ENCODE results near the gene P2RY8.
"Not testable (repeated sequence)": the region's sequence is repeated elsewhere in the genome, so short reads cannot be mapped to it uniquely, and the experiment has no call there.

The P2RY8 gene

GRCh38 chrX:1546691-1547251 is 9.8 kb upstream of the P2RY8 start:
- H3K4me3 ChIP-seq (ENCODE audit: insufficient read depth in 1 of 2, low read depth in 1 of 2, low read length in 2 of 2), result no peak overlapping the region
- H3K9me3 ChIP-seq (ENCODE audit: control insufficient read depth, low read length), result peaks cover 4% of the 10 kb centered on the region
- no peak overlapping the region for H3K4ac ChIP-seq (ENCODE audit: low read depth in 1 of 2, low read length in 2 of 2)
- no peaks in the 10 kb centered on the region for H3K79me1 ChIP-seq (replicated peaks; ENCODE audit: low read length, poor library complexity, severe bottlenecking)
- H2AFZ ChIP-seq (ENCODE audit: low read depth, low read length), result no peak overlapping the region
- DNase-seq, result no peak
- H3K4me1 ChIP-seq (ENCODE audit: control insufficient read depth, insufficient read depth, low read depth, low read length), result no peaks in the 10 kb centered on the region
- H3K9ac ChIP-seq (ENCODE audit: low read length), result no peak overlapping the region
- no peak overlapping the region for H3K18ac ChIP-seq (ENCODE audit: low read depth in 1 of 2, low read length in 2 of 2)
- no peak overlapping the region for H2BK120ac ChIP-seq (ENCODE audit: low read depth, low read length)
- no peak overlapping the region for H3K14ac ChIP-seq (ENCODE audit: low read length in 2 of 2)
- H3K27ac ChIP-seq (ENCODE audit: low read length, poor library complexity, severe bottlenecking), result no peak overlapping the region
- no peak overlapping the region for H2BK12ac ChIP-seq (ENCODE audit: low read length in 2 of 2)
- no peaks in the 10 kb centered on the region for H3K36me3 ChIP-seq (ENCODE audit: control insufficient read depth in 1 of 2, insufficient read depth in 2 of 2, low read depth in 1 of 2, low read length in 2 of 2)
- H2BK15ac ChIP-seq (ENCODE audit: low read depth, poor library complexity, severe bottlenecking), result no peak overlapping the region
- H4K91ac ChIP-seq (ENCODE audit: low read length), result no peak overlapping the region
- H2AK5ac ChIP-seq (ENCODE audit: low read length, severe bottlenecking), result no peak overlapping the region
- no peak overlapping the region for H3K4me2 ChIP-seq (ENCODE audit: low read length, poor library complexity, severe bottlenecking)
- H2BK5ac ChIP-seq (ENCODE audit: low read depth, low read length, poor library complexity, severe bottlenecking), result no peak overlapping the region
- H3K27me3 ChIP-seq (ENCODE audit: control insufficient read depth in 1 of 2, insufficient read depth in 1 of 2, low read length in 2 of 2), result no peaks in the 10 kb centered on the region
- no peak overlapping the region for H3K23ac ChIP-seq (ENCODE audit: low read length in 2 of 2)
- H4K8ac ChIP-seq (ENCODE audit: low read length), result no peak overlapping the region
- 67% methylated on average over 18 of the region's 18 CpGs for WGBS

DNA sequence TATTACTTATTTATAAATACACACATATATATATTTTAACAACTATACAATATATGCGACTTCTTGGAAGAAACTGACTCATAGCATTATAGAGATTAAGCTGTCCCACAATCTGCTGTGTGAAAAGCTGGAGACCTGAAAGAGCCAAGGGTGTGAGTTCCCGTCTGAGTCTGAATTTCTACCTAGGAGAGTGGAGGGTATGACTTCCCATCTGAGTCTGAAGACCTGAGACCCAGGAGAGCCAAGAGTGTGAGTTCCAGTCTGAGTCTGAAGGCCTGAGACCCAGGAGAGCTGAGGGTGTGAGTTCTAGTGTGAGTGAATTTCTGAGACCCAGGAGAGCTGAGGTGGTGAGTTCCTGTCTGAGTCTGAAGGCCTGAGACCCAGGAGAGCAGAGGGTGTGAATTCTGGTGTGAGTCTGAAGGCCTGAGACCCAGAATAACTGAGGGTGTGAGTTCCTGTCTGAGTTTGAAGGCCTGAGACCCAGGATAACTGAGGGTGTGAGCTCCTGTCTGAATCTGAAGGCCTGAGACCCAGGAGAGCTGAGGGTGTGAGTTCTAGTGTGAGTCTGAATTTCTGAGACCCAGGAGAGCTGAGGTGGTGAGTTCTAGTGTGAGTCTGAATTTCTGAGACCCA is 8.9 kb upstream of the P2RY8 start:
- 86% methylated on average over 2 of the region's 2 CpGs for WGBS

GRCh38 chrX:1542994-1543725 is 6.2 kb upstream of the P2RY8 start:
- 91% methylated on average over 19 of the region's 22 CpGs for WGBS
- H3K4me1 ChIP-seq (ENCODE audit: control insufficient read depth, insufficient read depth, low read depth, low read length), result no peaks in the 10 kb centered on the region
- no peak overlapping the region for H3K23ac ChIP-seq (ENCODE audit: low read length in 2 of 2)
- no peak overlapping the region for H2AFZ ChIP-seq (ENCODE audit: low read depth, low read length)
- H3K79me1 ChIP-seq (replicated peaks; ENCODE audit: low read length, poor library complexity, severe bottlenecking), result no peaks in the 10 kb centered on the region
- H3K4me3 ChIP-seq (ENCODE audit: insufficient read depth in 1 of 2, low read depth in 1 of 2, low read length in 2 of 2), result no peak overlapping the region
- H2BK5ac ChIP-seq (ENCODE audit: low read depth, low read length, poor library complexity, severe bottlenecking), result no peak overlapping the region
- no peak overlapping the region for H3K14ac ChIP-seq (ENCODE audit: low read length in 2 of 2)
- H2AK5ac ChIP-seq (ENCODE audit: low read length, severe bottlenecking), result no peak overlapping the region
- no peak overlapping the region for H2BK15ac ChIP-seq (ENCODE audit: low read depth, poor library complexity, severe bottlenecking)
- DNase-seq, result no peak
- no peaks in the 10 kb centered on the region for H3K9me3 ChIP-seq (ENCODE audit: control insufficient read depth, low read length)
- no peak overlapping the region for H4K8ac ChIP-seq (ENCODE audit: low read length)
- no peaks in the 10 kb centered on the region for H3K27me3 ChIP-seq (ENCODE audit: control insufficient read depth in 1 of 2, insufficient read depth in 1 of 2, low read length in 2 of 2)
- H2BK120ac ChIP-seq (ENCODE audit: low read depth, low read length), result no peak overlapping the region
- no peak overlapping the region for H3K27ac ChIP-seq (ENCODE audit: low read length, poor library complexity, severe bottlenecking)
- no peak overlapping the region for H3K9ac ChIP-seq (ENCODE audit: low read length)
- no peak overlapping the region for H3K4me2 ChIP-seq (ENCODE audit: low read length, poor library complexity, severe bottlenecking)
- no peak overlapping the region for H3K4ac ChIP-seq (ENCODE audit: low read depth in 1 of 2, low read length in 2 of 2)
- H2BK12ac ChIP-seq (ENCODE audit: low read length in 2 of 2), result no peak overlapping the region
- no peak overlapping the region for H4K91ac ChIP-seq (ENCODE audit: low read length)
- no peaks in the 10 kb centered on the region for H3K36me3 ChIP-seq (ENCODE audit: control insufficient read depth in 1 of 2, insufficient read depth in 2 of 2, low read depth in 1 of 2, low read length in 2 of 2)
- no peak overlapping the region for H3K18ac ChIP-seq (ENCODE audit: low read depth in 1 of 2, low read length in 2 of 2)

More for the DNA sequence above, 8.9 kb upstream of the P2RY8 start:
- no peak overlapping the region for H2BK12ac ChIP-seq (ENCODE audit: low read length in 2 of 2)
- no peak overlapping the region for H2BK5ac ChIP-seq (ENCODE audit: low read depth, low read length, poor library complexity, severe bottlenecking)
- H3K9me3 ChIP-seq (ENCODE audit: control insufficient read depth, low read length), result no peaks in the 10 kb centered on the region
- no peak overlapping the region for H4K8ac ChIP-seq (ENCODE audit: low read length)
- H4K91ac ChIP-seq (ENCODE audit: low read length), result no peak overlapping the region
- no peak overlapping the region for H2BK120ac ChIP-seq (ENCODE audit: low read depth, low read length)
- no peak overlapping the region for H3K18ac ChIP-seq (ENCODE audit: low read depth in 1 of 2, low read length in 2 of 2)
- no peak overlapping the region for H3K14ac ChIP-seq (ENCODE audit: low read length in 2 of 2)
- no peak overlapping the region for H3K9ac ChIP-seq (ENCODE audit: low read length)
- no peaks in the 10 kb centered on the region for H3K27me3 ChIP-seq (ENCODE audit: control insufficient read depth in 1 of 2, insufficient read depth in 1 of 2, low read length in 2 of 2)
- no peak overlapping the region for H3K4ac ChIP-seq (ENCODE audit: low read depth in 1 of 2, low read length in 2 of 2)
- no peak overlapping the region for H3K23ac ChIP-seq (ENCODE audit: low read length in 2 of 2)
- H3K4me1 ChIP-seq (ENCODE audit: control insufficient read depth, insufficient read depth, low read depth, low read length), result no peaks in the 10 kb centered on the region
- no peak overlapping the region for H2AK5ac ChIP-seq (ENCODE audit: low read length, severe bottlenecking)
- no peak overlapping the region for H2BK15ac ChIP-seq (ENCODE audit: low read depth, poor library complexity, severe bottlenecking)
- H2AFZ ChIP-seq (ENCODE audit: low read depth, low read length), result no peak overlapping the region
- H3K36me3 ChIP-seq (ENCODE audit: control insufficient read depth in 1 of 2, insufficient read depth in 2 of 2, low read depth in 1 of 2, low read length in 2 of 2), result no peaks in the 10 kb centered on the region
- no peak overlapping the region for H3K4me2 ChIP-seq (ENCODE audit: low read length, poor library complexity, severe bottlenecking)
- no peak overlapping the region for H3K4me3 ChIP-seq (ENCODE audit: insufficient read depth in 1 of 2, low read depth in 1 of 2, low read length in 2 of 2)
- H3K27ac ChIP-seq (ENCODE audit: low read length, poor library complexity, severe bottlenecking), result no peak overlapping the region
- DNase-seq, result no peak
- H3K79me1 ChIP-seq (replicated peaks; ENCODE audit: low read length, poor library complexity, severe bottlenecking), result no peaks in the 10 kb centered on the region

GRCh38 chrX:1539146-1539545 is 2.2 kb upstream of the P2RY8 start:
- not testable (repeated sequence) for H2BK120ac ChIP-seq (ENCODE audit: low read depth, low read length); H3K4me3 ChIP-seq (ENCODE audit: insufficient read depth in 1 of 2, low read depth in 1 of 2, low read length in 2 of 2); H2BK15ac ChIP-seq (ENCODE audit: low read depth, poor library complexity, severe bottlenecking); H3K18ac ChIP-seq (ENCODE audit: low read depth in 1 of 2, low read length in 2 of 2); H3K4ac ChIP-seq (ENCODE audit: low read depth in 1 of 2, low read length in 2 of 2); H2AK5ac ChIP-seq (ENCODE audit: low read length, severe bottlenecking); H3K27me3 ChIP-seq (ENCODE audit: control insufficient read depth in 1 of 2, insufficient read depth in 1 of 2, low read length in 2 of 2); H3K4me1 ChIP-seq (ENCODE audit: control insufficient read depth, insufficient read depth, low read depth, low read length); H4K91ac ChIP-seq (ENCODE audit: low read length); H3K79me1 ChIP-seq (replicated peaks; ENCODE audit: low read length, poor library complexity, severe bottlenecking); H2BK5ac ChIP-seq (ENCODE audit: low read depth, low read length, poor library complexity, severe bottlenecking); H2BK12ac ChIP-seq (ENCODE audit: low read length in 2 of 2); DNase-seq; H3K14ac ChIP-seq (ENCODE audit: low read length in 2 of 2); H3K4me2 ChIP-seq (ENCODE audit: low read length, poor library complexity, severe bottlenecking); H2AFZ ChIP-seq (ENCODE audit: low read depth, low read length); H3K9me3 ChIP-seq (ENCODE audit: control insufficient read depth, low read length); H3K36me3 ChIP-seq (ENCODE audit: control insufficient read depth in 1 of 2, insufficient read depth in 2 of 2, low read depth in 1 of 2, low read length in 2 of 2); H4K8ac ChIP-seq (ENCODE audit: low read length); H3K9ac ChIP-seq (ENCODE audit: low read length); H3K23ac ChIP-seq (ENCODE audit: low read length in 2 of 2); H3K27ac ChIP-seq (ENCODE audit: low read length, poor library complexity, severe bottlenecking)
- 91% methylated on average over 13 of the region's 14 CpGs for WGBS

All from mesenchymal stem cell (in vitro differentiated cells and primary cell).